Cardiac septum (tissue), 1 donor: ENCODE results near the gene UCP2. TPM values are rescaled to one million over a fixed set of nuclear protein-coding genes. Genes with fewer than 3 reads are reported as not detected.
"Not testable (repeated sequence)": the region's sequence is repeated elsewhere in the genome, so short reads cannot be mapped to it uniquely, and the experiment has no call there.

Experiments
- DNase-seq: peaks from one replicate; pipeline ENCODE4 v3.0.0-alpha.2; 2020; ENCODE audit warnings: low spot score
- intact Hi-C: fragments of 100-400 bp; cut with DNase I; formaldehyde crosslinking; loops from one replicate; pipeline ENCODE4 v1.14.0; 2022
- total RNA-seq: library from RNA; stranded (reverse); fragmentation: NEBNext Ultra II Directional; extraction: Animal tissue kit (Norgen Biotek cat#: 25700); gene quantifications from one replicate; pipeline ENCODE4 v1.2.1, GENCODE V29; 2021
- donor health status: DM: no; HTN: no; CAD: no.

Gene UCP2
- total RNA-seq, 1 donor from 2014 or later = 12.0 TPM

- intact Hi-C loops = no loop called here
- DNase-seq = no peak
These were observed 25.6 kb downstream of the UCP2 start for GRCh38 chr11:73956876-73957653.

- no peak for DNase-seq
- intact Hi-C loops = no loop called here
These were observed 30.8 kb downstream of the UCP2 start for GRCh38 chr11:73951797-73952196.

GRCh38 chr11:73950869-73951710 lies 31.6 kb downstream of the UCP2 start, which contains the start of gene DNAJB13:
Gene DNAJB13 (plus strand): TSS chr11:73951026. CDS start chr11:73951070, 44 bp downstream.
- no peak for DNase-seq
- intact Hi-C loops = no loop called here

GRCh38 chr11:73949912-73950311 lies 32.7 kb downstream of the UCP2 start:
- no peak for DNase-seq
- intact Hi-C loops = no loop called here

GRCh38 chr11:73949246-73949645 lies 33.4 kb downstream of the UCP2 start:
- intact Hi-C loops = no loop called here
- no peak for DNase-seq

GRCh38 chr11:73946798-73947458 lies 35.7 kb downstream of the UCP2 start:
- intact Hi-C loops = no loop called here
- no peak for DNase-seq

DNA sequence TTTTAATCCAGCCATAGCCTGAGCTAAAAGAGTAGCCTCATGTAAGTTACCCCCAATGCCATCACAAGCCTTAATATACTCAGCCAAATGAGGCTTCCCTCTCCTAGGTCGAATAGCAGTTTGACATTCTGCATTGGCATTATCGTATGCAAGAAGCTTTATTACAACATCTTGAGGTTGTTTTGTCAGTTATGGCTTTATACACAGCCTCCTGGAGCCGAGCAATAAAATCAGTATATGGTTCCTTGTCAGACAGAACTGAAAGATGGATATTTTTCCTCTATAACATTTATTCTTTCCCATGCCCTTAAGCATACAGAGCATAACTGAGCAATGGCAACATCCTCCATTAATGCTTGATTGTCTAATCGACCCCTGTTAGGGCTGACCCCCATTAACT lies 37.2 kb downstream of the UCP2 start:
- intact Hi-C loops = no loop called here
- DNase-seq = no peak

GRCh38 chr11:73944901-73945300 lies 37.7 kb downstream of the UCP2 start:
- intact Hi-C loops = no loop called here
- no peak for DNase-seq

DNA sequence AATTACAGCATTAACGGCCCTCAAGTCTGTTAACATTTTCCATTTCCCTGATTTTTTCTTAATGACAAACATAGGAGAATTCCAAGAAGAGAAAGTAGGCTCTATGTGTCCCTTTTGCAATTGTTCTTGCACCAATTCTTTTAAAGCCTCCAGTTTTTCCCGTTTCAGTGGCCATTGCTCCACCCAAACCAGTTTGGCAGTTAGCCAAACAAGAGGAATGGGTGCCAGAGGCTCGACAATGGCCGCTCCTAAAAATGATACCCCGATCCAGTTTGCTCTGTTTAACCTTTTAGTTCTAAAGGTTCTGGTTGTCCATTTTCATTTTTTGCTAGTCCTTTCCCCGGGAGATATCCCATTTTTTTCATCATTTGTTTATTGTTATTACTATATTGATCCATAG lies 38.6 kb downstream of the UCP2 start:
- intact Hi-C loops = no loop called here
- DNase-seq = no peak

GRCh38 chr11:73942010-73942409 lies 40.6 kb downstream of the UCP2 start:
- no peak for DNase-seq
- intact Hi-C loops = no loop called here

- intact Hi-C loops = no loop called here
- DNase-seq = no peak
These were observed 41.7 kb downstream of the UCP2 start for GRCh38 chr11:73940801-73941570.

GRCh38 chr11:73939096-73939495 lies 43.5 kb downstream of the UCP2 start:
- no peak for DNase-seq
- intact Hi-C loops = no loop called here

DNA sequence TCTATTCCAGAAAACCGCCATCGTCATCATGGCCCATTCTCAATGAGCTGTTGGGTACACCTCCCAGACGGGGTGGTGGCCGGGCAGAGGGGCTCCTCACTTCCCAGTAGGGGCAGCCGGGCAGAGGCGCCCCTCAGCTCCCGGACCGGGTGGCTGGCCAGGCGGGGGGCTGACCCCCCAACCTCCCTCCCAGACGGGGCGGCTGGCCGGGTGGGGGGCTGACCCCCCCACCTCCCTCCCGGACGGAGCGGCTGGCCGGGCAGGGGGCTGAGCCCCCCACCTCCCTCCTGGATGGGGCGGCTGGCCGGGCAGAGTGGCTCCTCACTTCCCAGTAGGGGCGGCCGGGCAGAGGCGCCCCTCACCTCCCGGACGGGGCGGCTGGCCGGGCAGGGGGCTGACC lies 46.6 kb downstream of the UCP2 start:
- intact Hi-C loops = not testable (repeated sequence)

DNA sequence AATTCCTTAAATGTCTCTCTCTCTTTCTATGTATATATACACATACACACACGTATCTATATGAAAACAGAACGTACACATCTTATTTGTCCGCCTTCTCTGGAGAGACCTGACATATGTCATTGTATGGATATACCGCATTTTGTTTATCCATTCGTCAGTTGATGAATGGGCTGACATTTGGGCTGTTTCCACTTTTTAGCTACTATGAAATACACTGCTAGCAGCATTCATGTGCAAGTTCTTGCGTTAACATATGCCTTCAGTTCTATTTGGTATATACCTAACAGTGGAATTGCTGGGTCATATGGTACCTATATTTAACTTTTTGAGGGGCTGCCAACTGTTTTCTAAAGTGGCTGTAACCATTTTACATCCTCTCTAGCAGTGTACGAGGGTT lies 49.9 kb downstream of the UCP2 start:
- intact Hi-C loops = no loop called here
- no peak for DNase-seq

More for the DNA sequence above, 46.6 kb downstream of the UCP2 start:
- not testable (repeated sequence) for DNase-seq

- intact Hi-C loops = no loop called here
- DNase-seq = no peak
These were observed 50.7 kb downstream of the UCP2 start for GRCh38 chr11:73931951-73932350.

- intact Hi-C loops = no loop called here
- no peak for DNase-seq
These were observed 51.5 kb downstream of the UCP2 start for GRCh38 chr11:73931039-73931645.

- intact Hi-C loops = no loop called here
- DNase-seq = no peak
These were observed 53.3 kb downstream of the UCP2 start for GRCh38 chr11:73929388-73929787.
